ENCODE results near the gene MCTP2.

MCTP2 gene

DNA sequence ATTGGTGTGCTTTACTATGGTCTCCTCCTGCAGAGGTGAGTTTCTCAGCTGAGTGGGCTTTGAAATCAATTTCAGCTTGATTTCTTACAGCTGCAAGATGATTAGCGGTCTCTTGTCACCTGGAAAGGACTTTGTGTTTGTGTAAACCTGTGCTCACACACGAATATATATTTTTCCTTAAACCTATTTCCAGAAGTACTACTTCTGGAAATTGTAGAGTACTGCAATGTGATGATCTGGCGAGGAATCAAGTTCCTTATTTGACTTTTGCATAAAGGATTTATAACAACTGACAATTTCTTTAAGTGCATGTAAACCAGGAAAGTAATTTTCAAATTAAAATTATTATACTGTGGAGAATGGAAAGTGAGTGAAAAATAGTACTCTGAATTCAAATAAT, 2.1 kb downstream of the MCTP2 start:
- TF ChIP-seq, protein P1, sequence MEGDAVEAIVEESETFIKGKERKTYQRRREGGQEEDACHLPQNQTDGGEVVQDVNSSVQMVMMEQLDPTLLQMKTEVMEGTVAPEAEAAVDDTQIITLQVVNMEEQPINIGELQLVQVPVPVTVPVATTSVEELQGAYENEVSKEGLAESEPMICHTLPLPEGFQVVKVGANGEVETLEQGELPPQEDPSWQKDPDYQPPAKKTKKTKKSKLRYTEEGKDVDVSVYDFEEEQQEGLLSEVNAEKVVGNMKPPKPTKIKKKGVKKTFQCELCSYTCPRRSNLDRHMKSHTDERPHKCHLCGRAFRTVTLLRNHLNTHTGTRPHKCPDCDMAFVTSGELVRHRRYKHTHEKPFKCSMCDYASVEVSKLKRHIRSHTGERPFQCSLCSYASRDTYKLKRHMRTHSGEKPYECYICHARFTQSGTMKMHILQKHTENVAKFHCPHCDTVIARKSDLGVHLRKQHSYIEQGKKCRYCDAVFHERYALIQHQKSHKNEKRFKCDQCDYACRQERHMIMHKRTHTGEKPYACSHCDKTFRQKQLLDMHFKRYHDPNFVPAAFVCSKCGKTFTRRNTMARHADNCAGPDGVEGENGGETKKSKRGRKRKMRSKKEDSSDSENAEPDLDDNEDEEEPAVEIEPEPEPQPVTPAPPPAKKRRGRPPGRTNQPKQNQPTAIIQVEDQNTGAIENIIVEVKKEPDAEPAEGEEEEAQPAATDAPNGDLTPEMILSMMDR (IDR thresholded peaks at IDR 0.05; ENCODE audit: low read depth, low read length, missing control alignments): no peak
- DNase-seq (ENCODE audit: extremely low read depth, low read depth): no peak
- no peak overlapping the region for H3K4me3 ChIP-seq (replicated peaks; ENCODE audit: low read depth, low read length)

- DNase-seq (ENCODE audit: extremely low read depth, low read depth): no peak
- H3K4me3 ChIP-seq (replicated peaks; ENCODE audit: low read depth, low read length): no peak overlapping the region
- TF ChIP-seq, protein P1 (IDR thresholded peaks at IDR 0.05; ENCODE audit: low read depth, low read length, missing control alignments): no peak
Measured at GRCh38 chr15:94234300-94234699, 2.9 kb downstream of the MCTP2 start.

GRCh38 chr15:94235041-94235440, 3.7 kb downstream of the MCTP2 start:
- no peak for DNase-seq (ENCODE audit: extremely low read depth, low read depth)
- H3K4me3 ChIP-seq (replicated peaks; ENCODE audit: low read depth, low read length): no peak overlapping the region
- TF ChIP-seq, protein P1 (IDR thresholded peaks at IDR 0.05; ENCODE audit: low read depth, low read length, missing control alignments): no peak

DNA sequence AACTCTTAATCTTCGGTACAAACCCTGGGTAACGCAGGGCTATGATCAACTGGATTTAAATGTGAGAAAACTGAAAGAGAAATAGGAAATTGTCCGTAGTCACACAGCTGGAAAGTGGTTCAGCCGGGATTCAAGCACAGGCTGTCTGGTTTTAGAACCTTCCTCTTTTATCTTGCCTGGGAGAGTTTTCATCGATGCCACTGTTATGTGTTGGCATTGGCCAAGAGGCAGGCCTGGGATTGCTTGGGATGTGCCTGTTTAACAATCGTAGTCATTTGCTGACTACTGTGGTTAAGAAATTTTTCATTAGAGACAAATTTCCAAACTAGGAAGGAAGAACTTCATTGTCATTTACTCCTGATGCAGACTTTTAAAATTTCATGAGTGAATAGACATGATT, 4.3 kb downstream of the MCTP2 start:
- TF ChIP-seq, protein P1 (IDR thresholded peaks at IDR 0.05; ENCODE audit: low read depth, low read length, missing control alignments): no peak

GRCh38 chr15:94236608-94237007, 5.2 kb downstream of the MCTP2 start:
- no peak overlapping the region for H3K4me3 ChIP-seq (replicated peaks; ENCODE audit: low read depth, low read length)
- TF ChIP-seq, protein P1 (IDR thresholded peaks at IDR 0.05; ENCODE audit: low read depth, low read length, missing control alignments): no peak
- DNase-seq (ENCODE audit: extremely low read depth, low read depth): no peak

More for the DNA sequence above, 4.3 kb downstream of the MCTP2 start:
- no peak overlapping the region for H3K4me3 ChIP-seq (replicated peaks; ENCODE audit: low read depth, low read length)
- no peak for DNase-seq (ENCODE audit: extremely low read depth, low read depth)

- no peak for DNase-seq (ENCODE audit: extremely low read depth, low read depth)
- TF ChIP-seq, protein P1 (IDR thresholded peaks at IDR 0.05; ENCODE audit: low read depth, low read length, missing control alignments): no peak
Measured at GRCh38 chr15:94237903-94238302, 6.5 kb downstream of the MCTP2 start.

DNA sequence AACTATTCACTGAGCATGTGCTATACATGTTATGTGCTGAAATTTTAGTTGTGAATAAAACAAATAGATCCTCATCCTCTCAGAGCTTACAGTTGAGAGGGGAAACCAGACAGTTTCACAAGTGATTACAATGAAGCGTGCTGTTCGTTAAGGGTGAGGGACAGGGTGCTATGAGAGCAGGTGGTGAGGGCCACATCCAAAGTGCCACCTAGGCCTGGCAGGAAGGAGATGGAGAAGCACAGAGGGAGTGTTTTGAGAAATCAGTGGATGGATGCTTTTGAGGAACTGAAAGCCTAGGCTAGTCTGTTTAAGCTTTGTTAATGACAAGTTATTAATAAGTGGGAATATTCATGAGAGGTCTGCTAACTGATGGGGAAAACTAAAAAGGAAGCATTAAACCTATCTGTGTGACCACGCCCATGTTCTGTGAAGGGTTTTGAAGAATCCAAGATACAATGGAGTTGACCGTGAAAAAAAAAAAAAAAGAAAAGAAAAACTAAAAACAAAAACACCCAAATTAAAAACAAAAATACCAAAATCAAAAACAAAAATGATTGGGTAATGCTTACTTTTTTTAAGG, 7.3 kb downstream of the MCTP2 start:
- no peak overlapping the region for H3K4me3 ChIP-seq (replicated peaks; ENCODE audit: low read depth, low read length)
- DNase-seq (ENCODE audit: extremely low read depth, low read depth): no peak
- TF ChIP-seq, protein P1 (IDR thresholded peaks at IDR 0.05; ENCODE audit: low read depth, low read length, missing control alignments): no peak

More at GRCh38 chr15:94237903-94238302, 6.5 kb downstream of the MCTP2 start:
- no peak overlapping the region for H3K4me3 ChIP-seq (replicated peaks; ENCODE audit: low read depth, low read length)

All from HFF-Myc (cell line).